HUES64 (cell line): ENCODE data around the gene ZNF768.

Experiments used
- H3K27ac ChIP-seq: 2 replicates; pipeline ENCODE4 v1.7.0; 2013; ENCODE audit warnings: low read depth, low read length, inconsistent platforms
- H3K27me3 ChIP-seq: 2 replicates; pipeline ENCODE4 v1.6.1; 2013; ENCODE audit warnings: mild to moderate bottlenecking, low read length; ENCODE audit not compliant: insufficient read depth
- H3K36me3 ChIP-seq: 2 replicates; pipeline ENCODE4 v1.6.1; 2013; ENCODE audit warnings: mild to moderate bottlenecking, low read length; ENCODE audit not compliant: insufficient read depth
- H3K4me1 ChIP-seq: 2 replicates; pipeline ENCODE4 v1.6.1; 2013; ENCODE audit warnings: mild to moderate bottlenecking, low read length, moderate library complexity; ENCODE audit not compliant: insufficient read depth
- H3K4me3 ChIP-seq: 2 replicates; pipeline ENCODE4 v1.5.1; 2013; ENCODE audit warnings: mild to moderate bottlenecking, low read length, moderate library complexity
- H3K9ac ChIP-seq: 2 replicates; pipeline ENCODE4 v1.6.1; 2013; ENCODE audit warnings: mild to moderate bottlenecking, low read depth, low read length
- H3K9me3 ChIP-seq: 2 replicates; pipeline ENCODE4 v1.6.1; 2013; ENCODE audit warnings: low read depth, low read length; ENCODE audit not compliant: insufficient read depth
- WGBS: fragments of 150-250, 120-280 bp; methylation state at CpG from one replicate; pipeline ENCODE4 v1.1.7; 2013; ENCODE audit warnings: missing lambda C conversion rate; 5-methylcytosine and 5-hydroxymethylcytosine counted together

Gene ZNF768

GRCh38 chr16:30519120-30520049 is 7.0 kb downstream of the ZNF768 start:
- Histone ChIP-seq H3K27me3 (no peaks in the 10 kb centered on the region), H3K4me1 (no peaks in the 10 kb centered on the region), H3K4me3 (no peak overlapping the region), H3K36me3 (0 out of 2 replicates have a peak, but pooled peaks cover 1% of the 10 kb centered on the region), H3K27ac (no peak overlapping the region), H3K9me3 (no peaks in the 10 kb centered on the region), H3K9ac (no peak overlapping the region)
- WGBS = 91% methylated on average over 20 of the region's 20 CpGs

- H3K27me3 ChIP-seq = no peaks in the 10 kb centered on the region
- H3K4me3 ChIP-seq = no peak overlapping the region
- no peak overlapping the region for H3K9ac ChIP-seq
- WGBS = 91% methylated on average over 10 of the region's 10 CpGs
- no peaks in the 10 kb centered on the region for H3K4me1 ChIP-seq
- H3K36me3 ChIP-seq = no peaks in the 10 kb centered on the region
- H3K27ac ChIP-seq = no peak overlapping the region
- no peaks in the 10 kb centered on the region for H3K9me3 ChIP-seq
Measured at GRCh38 chr16:30518552-30518951, 7.8 kb downstream of the ZNF768 start.

- WGBS = 74% methylated on average over 2 of the region's 2 CpGs
- H3K4me1 ChIP-seq = no peaks in the 10 kb centered on the region
Measured at GRCh38 chr16:30515275-30515674, 11.1 kb downstream of the ZNF768 start.

GRCh38 chr16:30511509-30511908 is 14.9 kb downstream of the ZNF768 start:
- Histone ChIP-seq H3K27me3 (no peaks in the 10 kb centered on the region), H3K36me3 (no peaks in the 10 kb centered on the region), H3K4me3 (no peak overlapping the region), H3K9ac (no peak overlapping the region), H3K27ac (no peak overlapping the region), H3K4me1 (no peaks in the 10 kb centered on the region), H3K9me3 (no peaks in the 10 kb centered on the region)
- 90% methylated on average over 3 of the region's 3 CpGs for WGBS

More at GRCh38 chr16:30515275-30515674, 11.1 kb downstream of the ZNF768 start:
- no peaks in the 10 kb centered on the region for H3K27me3 ChIP-seq
- no peak overlapping the region for H3K27ac ChIP-seq
- no peaks in the 10 kb centered on the region for H3K9me3 ChIP-seq
- no peaks in the 10 kb centered on the region for H3K36me3 ChIP-seq
- no peak overlapping the region for H3K9ac ChIP-seq
- no peak overlapping the region for H3K4me3 ChIP-seq

GRCh38 chr16:30510376-30510938 is 15.9 kb downstream of the ZNF768 start:
- H3K27me3 ChIP-seq = no peaks in the 10 kb centered on the region
- H3K4me1 ChIP-seq = no peaks in the 10 kb centered on the region
- H3K9me3 ChIP-seq = no peaks in the 10 kb centered on the region
- no peaks in the 10 kb centered on the region for H3K36me3 ChIP-seq
- no peak overlapping the region for H3K9ac ChIP-seq
- H3K27ac ChIP-seq = no peak overlapping the region
- 78% methylated on average over 4 of the region's 4 CpGs for WGBS
- no peak overlapping the region for H3K4me3 ChIP-seq

GRCh38 chr16:30509081-30509765 is 17.1 kb downstream of the ZNF768 start:
- no peaks in the 10 kb centered on the region for H3K4me1 ChIP-seq
- no peak overlapping the region for H3K27ac ChIP-seq
- WGBS = 88% methylated on average over 3 of the region's 4 CpGs
- H3K4me3 ChIP-seq = no peak overlapping the region
- H3K9me3 ChIP-seq = no peaks in the 10 kb centered on the region
- no peaks in the 10 kb centered on the region for H3K27me3 ChIP-seq
- H3K9ac ChIP-seq = no peak overlapping the region
- H3K36me3 ChIP-seq = no peaks in the 10 kb centered on the region

GRCh38 chr16:30503403-30504296 is 22.7 kb downstream of the ZNF768 start:
- H3K27ac ChIP-seq = no peak overlapping the region
- WGBS = 81% methylated on average over 5 of the region's 6 CpGs
- no peak overlapping the region for H3K9ac ChIP-seq
- H3K36me3 ChIP-seq = no peaks in the 10 kb centered on the region
- H3K4me3 ChIP-seq = no peak overlapping the region
- H3K27me3 ChIP-seq = no peaks in the 10 kb centered on the region
- H3K4me1 ChIP-seq = no peaks in the 10 kb centered on the region
- H3K9me3 ChIP-seq = no peaks in the 10 kb centered on the region

GRCh38 chr16:30499284-30499683 is 27.1 kb downstream of the ZNF768 start:
- no peaks in the 10 kb centered on the region for H3K27me3 ChIP-seq

GRCh38 chr16:30494709-30495108 is 31.7 kb downstream of the ZNF768 start:
- H3K4me1 ChIP-seq = peaks cover 4% of the 10 kb centered on the region; the same call in 1 of the 2 replicates
- no peaks in the 10 kb centered on the region for H3K9me3 ChIP-seq
- 82% methylated on average over 12 of the region's 12 CpGs for WGBS
- H3K4me3 ChIP-seq = no peak overlapping the region
- no peaks in the 10 kb centered on the region for H3K27me3 ChIP-seq
- H3K9ac ChIP-seq = no peak overlapping the region
- no peak overlapping the region for H3K27ac ChIP-seq
- no peaks in the 10 kb centered on the region for H3K36me3 ChIP-seq

More at GRCh38 chr16:30499284-30499683, 27.1 kb downstream of the ZNF768 start:
- H3K36me3 ChIP-seq = no peaks in the 10 kb centered on the region
- H3K4me3 ChIP-seq = no peak overlapping the region
- H3K4me1 ChIP-seq = no peaks in the 10 kb centered on the region
- no peak overlapping the region for H3K9ac ChIP-seq
- 91% methylated on average over 8 of the region's 8 CpGs for WGBS
- H3K9me3 ChIP-seq = no peaks in the 10 kb centered on the region
- H3K27ac ChIP-seq = no peak overlapping the region

GRCh38 chr16:30493941-30494488 is 32.4 kb downstream of the ZNF768 start:
- H3K9me3 ChIP-seq = no peaks in the 10 kb centered on the region
- H3K27ac ChIP-seq = no peak overlapping the region
- H3K9ac ChIP-seq = no peak overlapping the region
- no peaks in the 10 kb centered on the region for H3K27me3 ChIP-seq
- 84% methylated on average over 11 of the region's 11 CpGs for WGBS
- H3K4me1 ChIP-seq = peaks cover 7% of the 10 kb centered on the region; the same call in 1 of the 2 replicates
- H3K36me3 ChIP-seq = no peaks in the 10 kb centered on the region
- H3K4me3 ChIP-seq = no peak overlapping the region
